Stimulated activated CD8-positive, alpha-beta memory T cell treated with anti-CD3 and anti-CD28 coated beads, Interleukin-12 subunit alpha, Interleukin-12 subunit beta, amount 100 ng/mL, for 4 hours (primary cell): ENCODE results near the gene FYB2.
"Not testable (repeated sequence)": the region's sequence is repeated elsewhere in the genome, so short reads cannot be mapped to it uniquely, and the experiment has no call there.

Experiments used
- DNase-seq: peaks from one replicate; pipeline ENCODE4 v3.0.0-alpha.2; 2020; ENCODE audit warnings: low read depth

Gene FYB2

DNA sequence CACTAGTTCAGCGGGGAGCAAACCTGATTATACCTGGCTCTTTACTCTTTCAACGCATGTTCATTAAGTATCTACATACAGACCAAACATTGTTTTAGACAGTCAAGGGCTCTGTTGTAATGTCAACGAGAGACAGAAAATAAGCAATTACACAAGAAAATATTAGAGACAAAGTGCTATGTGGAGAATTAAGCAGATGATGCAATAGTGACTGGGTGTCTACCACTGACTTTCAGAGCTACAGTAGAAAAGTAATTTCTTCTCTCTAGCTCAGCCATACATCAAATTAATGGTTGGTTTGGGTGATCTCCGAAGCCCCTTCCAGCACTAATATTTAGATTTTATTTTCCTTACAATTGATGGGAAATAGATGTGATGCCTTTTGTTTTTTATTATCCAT is 23.3 kb downstream of the FYB2 start:
- no peak for DNase-seq

GRCh38 chr1:56790036-56790435 is 29.2 kb downstream of the FYB2 start:
- DNase-seq = no peak

- no peak for DNase-seq
Observed at GRCh38 chr1:56788588-56788987, 30.6 kb downstream of the FYB2 start.

DNA sequence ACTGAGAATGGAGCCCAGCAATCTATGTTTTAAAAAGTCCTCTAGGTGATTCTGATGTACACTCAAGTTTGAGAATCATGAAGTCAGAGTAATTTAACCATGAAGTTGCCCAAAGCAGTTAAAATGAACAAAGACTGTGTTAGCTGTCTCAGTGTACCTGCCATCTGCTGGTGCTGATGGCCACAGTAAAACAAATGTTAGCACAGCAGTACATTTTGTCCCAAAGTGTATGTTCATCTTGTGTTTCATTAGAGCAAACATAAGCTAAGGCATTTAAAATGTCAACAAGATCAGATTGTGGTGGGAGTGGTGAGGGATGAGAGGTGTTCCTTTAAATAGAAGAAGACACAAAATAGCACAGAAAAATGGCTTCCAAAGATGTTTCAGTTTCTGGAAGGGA is 31.1 kb downstream of the FYB2 start:
- no peak for DNase-seq

DNA sequence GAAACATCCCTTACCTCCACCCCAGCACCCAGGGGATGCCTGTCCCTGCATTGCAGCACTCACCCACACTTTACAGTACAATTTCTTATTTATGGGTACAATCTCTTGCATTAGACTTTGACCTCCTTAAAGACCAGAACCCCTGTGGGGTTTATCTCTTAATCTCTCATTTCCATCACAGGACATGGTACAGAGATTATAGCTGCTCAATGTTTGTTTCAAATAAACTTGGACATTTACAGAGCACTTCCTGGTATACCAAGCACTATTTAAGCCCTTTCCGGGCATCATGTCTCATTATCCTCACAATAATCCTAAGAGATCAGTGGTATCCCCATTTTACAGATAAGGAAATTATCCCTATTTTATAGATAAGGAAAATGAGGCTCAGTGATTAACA is 31.9 kb downstream of the FYB2 start:
- DNase-seq = no peak

DNA sequence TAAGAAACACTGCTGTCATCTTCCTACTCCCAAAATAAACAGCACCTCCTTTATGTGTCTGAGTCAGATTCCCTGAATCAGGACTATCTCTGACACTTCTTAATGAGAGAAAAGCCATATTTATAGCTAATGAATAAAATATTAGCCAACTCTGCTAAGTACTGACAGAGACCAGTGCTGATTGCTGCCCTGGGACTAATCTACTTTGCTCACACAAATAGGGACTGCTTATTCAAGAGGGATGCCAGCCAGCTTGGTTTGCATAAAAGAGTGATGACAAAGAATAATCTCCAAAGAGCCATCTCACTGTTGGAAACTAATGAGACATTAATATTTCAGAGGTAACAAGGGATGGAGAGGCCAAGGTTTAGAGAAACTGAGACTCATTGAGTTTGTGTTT is 36.4 kb downstream of the FYB2 start:
- no peak for DNase-seq

GRCh38 chr1:56780826-56781225 is 38.4 kb downstream of the FYB2 start:
- DNase-seq = no peak

- no peak for DNase-seq
Observed at GRCh38 chr1:56780128-56780750, 39.0 kb downstream of the FYB2 start.

DNA sequence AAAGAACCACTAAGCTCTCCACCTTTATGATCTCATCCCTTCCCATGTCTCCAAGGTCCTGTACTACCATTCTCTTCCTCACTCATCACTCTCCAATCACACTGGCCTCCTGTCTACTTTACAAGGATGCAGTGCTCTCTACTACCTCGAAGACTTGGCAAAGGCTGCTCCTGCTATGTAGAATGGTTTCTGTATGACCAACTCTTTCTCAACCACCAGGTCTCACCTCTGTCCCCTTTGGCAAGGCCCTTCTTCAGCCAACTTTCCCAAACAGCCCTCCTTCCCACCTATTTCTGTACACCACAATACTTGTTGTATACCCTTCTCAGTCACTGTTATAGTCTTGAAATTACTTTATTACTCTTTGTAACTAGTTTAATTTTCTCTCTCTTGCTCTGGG is 41.2 kb downstream of the FYB2 start:
- no peak for DNase-seq

GRCh38 chr1:56774732-56775131 is 44.5 kb downstream of the FYB2 start:
- DNase-seq = not testable (repeated sequence)

GRCh38 chr1:56774067-56774609 is 45.1 kb downstream of the FYB2 start:
- DNase-seq = no peak

DNA sequence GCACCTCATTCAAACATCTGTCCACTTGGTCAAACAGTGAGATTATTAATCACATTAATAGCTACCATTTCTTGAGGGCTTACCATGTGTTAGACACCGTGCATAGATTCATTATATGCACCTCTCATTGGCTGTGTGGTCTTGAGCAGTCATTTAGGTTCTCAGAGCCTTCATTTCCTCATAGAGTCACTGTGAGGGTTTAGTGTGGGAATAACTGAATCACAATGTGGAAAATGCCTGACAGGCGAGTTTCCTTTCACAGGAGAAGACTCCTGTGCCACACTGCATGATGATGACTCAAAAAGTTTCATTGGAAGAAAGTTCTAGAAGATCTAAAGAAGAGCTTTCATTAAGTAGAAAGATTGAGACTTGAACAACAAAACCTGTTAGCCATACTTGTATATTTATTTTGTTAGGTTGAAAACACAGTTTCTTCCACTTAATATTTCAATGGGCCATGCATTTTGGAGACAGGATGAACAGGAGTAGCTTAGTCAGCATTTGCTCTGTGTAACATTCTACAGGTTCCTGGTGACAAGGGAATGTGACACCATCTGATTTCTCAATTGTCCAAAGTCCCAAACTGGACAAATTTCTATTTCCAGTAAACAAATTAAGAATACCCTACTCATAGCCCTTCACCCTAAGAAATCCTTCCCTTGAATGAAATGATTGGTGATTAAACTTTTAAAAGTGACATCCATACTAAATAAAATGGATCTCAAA is 45.7 kb downstream of the FYB2 start:
- no peak for DNase-seq

GRCh38 chr1:56771717-56772116 is 47.5 kb downstream of the FYB2 start:
- no peak for DNase-seq

GRCh38 chr1:56758794-56759193 is 60.4 kb downstream of the FYB2 start:
- DNase-seq = no peak

- no peak for DNase-seq
Observed at GRCh38 chr1:56758135-56758534, 61.1 kb downstream of the FYB2 start.

DNA sequence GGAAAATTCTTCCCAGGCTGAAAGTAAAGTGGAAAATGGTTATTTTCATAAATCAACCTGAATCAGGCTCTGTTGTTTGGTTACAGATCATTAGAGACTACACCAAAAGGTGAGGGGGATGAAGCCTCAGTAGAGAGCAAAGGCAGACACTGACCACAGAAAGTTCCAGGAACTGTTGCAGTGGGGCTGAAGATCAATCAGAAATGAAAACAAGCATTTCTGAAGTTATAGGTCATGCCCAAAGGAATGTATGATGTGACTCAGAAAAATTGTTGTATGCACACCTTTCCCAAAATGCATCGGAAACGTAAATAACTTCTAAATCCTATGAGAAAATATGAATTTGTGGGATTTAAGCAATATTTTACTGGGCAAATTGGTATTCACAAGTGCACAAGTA is 63.3 kb downstream of the FYB2 start:
- no peak for DNase-seq

- no peak for DNase-seq
Observed at GRCh38 chr1:56754708-56755479, 64.3 kb downstream of the FYB2 start.

DNA sequence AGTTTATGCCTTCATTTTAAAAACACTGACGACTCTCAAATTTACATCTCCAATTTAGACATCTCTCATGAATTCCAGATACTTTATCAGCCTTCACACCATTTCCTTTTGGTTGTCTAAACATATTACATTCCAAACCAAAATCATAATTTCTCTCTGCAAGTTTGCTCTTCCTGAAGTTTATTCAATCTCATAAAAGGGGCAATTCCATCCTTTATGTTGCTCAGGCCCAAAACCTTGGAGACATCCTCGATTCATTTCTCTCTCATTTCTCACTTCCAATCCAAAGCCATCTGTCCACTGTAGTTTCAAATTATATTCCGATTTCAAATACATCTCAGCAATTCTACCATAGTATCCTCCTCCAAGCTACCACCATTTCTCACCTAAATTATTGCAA is 74.0 kb downstream of the FYB2 start:
- DNase-seq = no peak

DNA sequence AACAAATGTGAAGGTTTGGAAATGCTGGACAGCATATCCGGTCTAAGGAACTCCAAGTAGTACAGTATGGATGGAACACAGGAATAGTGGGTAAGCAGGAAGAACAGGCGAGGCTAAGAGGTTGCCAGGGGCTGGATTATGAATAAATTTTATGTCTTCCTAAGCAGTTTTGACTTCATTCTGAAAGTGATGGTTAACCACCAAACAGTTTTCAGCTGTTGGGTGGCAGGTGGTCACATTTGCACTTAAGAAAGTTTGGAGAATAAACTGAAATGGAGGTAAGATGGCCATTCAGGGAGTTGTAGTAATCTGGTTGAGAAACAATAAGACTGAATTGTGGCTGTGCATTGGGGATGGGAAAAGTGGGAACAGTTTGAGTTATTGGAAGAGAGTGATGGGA is 90.2 kb downstream of the FYB2 start:
- DNase-seq = no peak

GRCh38 chr1:56726706-56727105 is 92.5 kb downstream of the FYB2 start:
- no peak for DNase-seq

GRCh38 chr1:56719171-56719570 is 100.0 kb downstream of the FYB2 start:
- no peak for DNase-seq

DNA sequence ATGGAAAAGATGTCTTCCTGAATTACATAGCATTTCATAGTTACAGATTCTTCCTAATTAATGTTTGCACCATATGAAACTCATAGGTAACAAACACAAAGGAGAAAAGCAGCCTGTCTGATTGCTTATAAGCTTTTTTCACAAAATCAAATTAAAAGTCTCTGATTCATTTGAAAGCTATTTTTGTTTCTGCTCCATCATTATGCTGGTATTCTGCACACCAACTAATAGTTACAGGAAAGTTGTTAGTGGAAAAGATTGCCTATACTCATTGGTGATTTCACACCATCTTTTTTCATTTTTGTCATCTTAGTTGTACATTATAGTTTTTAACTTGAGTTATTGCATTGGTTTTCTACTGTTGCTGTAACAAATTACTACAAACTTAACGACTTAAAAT is 104.0 kb downstream of the FYB2 start:
- DNase-seq = no peak

- no peak for DNase-seq
Observed at GRCh38 chr1:56713112-56713511, 106.1 kb downstream of the FYB2 start.
